GM10266 (cell line): ENCODE measurements around the gene CPM.

Experiments
- DNase-seq: peaks from one replicate; pipeline ENCODE4 v3.0.0; 2012; ENCODE audit errors: extremely low spot score
- TF ChIP-seq, protein P1 (sequence below): IDR thresholded peaks from 2 replicates; pipeline ENCODE4 v1.5.1; 2012; ENCODE audit warnings: mild to moderate bottlenecking, low read depth; ENCODE audit not compliant: control insufficient read depth, insufficient read depth; ENCODE audit errors: missing control alignments

CPM gene

DNA sequence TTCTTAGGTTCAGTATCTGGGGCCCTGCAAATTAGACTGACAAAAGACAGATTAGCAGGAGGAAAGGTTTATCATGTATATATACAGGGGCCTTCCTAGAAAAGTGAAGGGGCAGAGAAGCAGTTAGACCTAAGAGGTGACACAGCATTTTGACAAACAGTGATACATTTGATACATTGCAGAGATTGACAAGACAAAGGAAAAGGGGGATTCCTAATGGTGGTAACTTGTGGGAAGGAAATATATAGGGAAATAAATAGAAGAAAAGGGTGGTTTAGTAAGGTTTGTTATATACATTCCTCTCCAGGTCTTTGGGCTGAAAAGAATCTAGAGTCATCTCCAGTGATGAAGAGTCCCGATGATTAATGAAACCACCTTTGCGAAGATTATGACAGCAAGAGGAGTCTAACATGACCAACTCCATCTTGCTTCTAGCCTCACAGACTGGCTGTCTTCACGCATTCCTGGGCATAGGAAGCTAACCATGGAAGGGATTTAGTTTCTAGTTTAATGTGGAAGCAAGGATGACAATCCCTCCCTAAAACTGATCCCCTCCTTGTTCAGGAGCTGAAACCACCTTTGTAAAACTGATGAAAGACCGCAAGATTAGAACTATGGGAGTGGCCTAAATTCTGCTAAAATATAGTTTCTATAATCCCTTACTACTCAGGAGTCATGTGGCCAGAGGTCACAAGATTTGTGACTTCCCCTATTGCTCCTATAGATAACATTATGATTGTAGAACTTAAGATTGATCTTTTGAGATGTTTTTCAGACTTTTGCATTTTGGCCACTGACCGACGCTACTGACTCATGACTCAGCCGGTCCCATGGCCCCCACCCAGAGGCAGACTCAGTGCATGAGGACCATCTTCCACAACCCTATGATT lies 31.1 kb upstream of the CPM start:
- TF ChIP-seq, protein P1, sequence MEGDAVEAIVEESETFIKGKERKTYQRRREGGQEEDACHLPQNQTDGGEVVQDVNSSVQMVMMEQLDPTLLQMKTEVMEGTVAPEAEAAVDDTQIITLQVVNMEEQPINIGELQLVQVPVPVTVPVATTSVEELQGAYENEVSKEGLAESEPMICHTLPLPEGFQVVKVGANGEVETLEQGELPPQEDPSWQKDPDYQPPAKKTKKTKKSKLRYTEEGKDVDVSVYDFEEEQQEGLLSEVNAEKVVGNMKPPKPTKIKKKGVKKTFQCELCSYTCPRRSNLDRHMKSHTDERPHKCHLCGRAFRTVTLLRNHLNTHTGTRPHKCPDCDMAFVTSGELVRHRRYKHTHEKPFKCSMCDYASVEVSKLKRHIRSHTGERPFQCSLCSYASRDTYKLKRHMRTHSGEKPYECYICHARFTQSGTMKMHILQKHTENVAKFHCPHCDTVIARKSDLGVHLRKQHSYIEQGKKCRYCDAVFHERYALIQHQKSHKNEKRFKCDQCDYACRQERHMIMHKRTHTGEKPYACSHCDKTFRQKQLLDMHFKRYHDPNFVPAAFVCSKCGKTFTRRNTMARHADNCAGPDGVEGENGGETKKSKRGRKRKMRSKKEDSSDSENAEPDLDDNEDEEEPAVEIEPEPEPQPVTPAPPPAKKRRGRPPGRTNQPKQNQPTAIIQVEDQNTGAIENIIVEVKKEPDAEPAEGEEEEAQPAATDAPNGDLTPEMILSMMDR: no peak
- DNase-seq: no peak

- TF ChIP-seq, protein P1: no peak
- DNase-seq: no peak
These were observed 30.2 kb upstream of the CPM start for GRCh38 chr12:68962877-68963855.

- DNase-seq: no peak
- TF ChIP-seq, protein P1: no peak
These were observed 27.0 kb upstream of the CPM start for GRCh38 chr12:68959891-68960464.

GRCh38 chr12:68959143-68959858 lies 26.3 kb upstream of the CPM start:
- no peak for DNase-seq
- TF ChIP-seq, protein P1: no peak

DNA sequence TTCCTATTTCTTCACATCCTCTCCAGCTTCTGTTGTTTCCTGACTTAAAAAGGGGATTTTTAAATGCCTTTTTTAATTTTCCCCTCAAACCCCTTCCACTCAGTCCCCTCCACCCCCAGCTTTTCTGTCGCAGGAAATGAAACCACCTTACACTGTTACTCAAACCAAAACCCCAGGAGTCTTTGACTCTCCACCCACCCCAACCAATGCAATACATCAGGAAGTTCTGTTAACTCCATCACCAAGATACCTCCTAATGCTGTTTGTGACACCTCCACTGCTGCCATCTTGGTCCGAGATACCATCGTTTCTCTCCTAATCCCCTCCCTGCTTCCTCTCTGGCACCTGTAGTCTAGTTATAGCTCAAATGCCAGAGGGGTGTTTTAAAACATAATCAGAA lies 25.4 kb upstream of the CPM start:
- DNase-seq: peak; percentile 45
- TF ChIP-seq, protein P1: no peak

DNA sequence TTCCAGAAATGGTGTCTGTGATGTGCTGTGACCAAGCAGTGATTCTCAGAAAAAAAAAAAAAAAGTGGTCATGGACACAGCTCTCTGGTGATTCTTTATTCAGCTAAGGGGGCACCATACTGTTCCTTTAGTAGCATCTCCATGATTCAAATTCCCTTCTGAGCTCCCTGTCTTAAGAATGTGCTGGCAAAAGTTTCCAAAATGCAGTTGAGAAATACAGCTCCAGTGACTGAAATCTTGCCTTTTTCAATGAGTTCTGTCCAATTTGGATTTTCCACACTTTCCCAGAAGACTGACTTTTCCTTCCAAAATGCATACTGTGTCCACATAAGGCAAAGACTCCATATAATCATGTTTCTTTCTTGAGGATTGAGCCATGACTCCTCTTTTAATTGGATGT lies 24.3 kb upstream of the CPM start:
- no peak for DNase-seq
- TF ChIP-seq, protein P1: no peak
